HepG2 (cell line): Measurements from ENCODE around the gene ZNF213. TPM values are rescaled to one million over a fixed set of nuclear protein-coding genes. Genes with fewer than 3 reads are reported as not detected.

Experiments
- CC2D1A ChIP-seq: sonication (generic); formaldehyde crosslinking; IDR thresholded peaks from 2 replicates; pipeline ENCODE4 v1.8.1; 2023; ENCODE audit warnings: mild to moderate bottlenecking, missing genetic modification reagents
- polyA plus RNA-seq, 8 experiments: library from polyadenylated mRNA; depleted of rRNA in 3 of 8; stranded (reverse) in 7 of 8; unstranded in 1 of 8; fragments of >200 nt; fragmentation: Illumina TruSeq in 4 of 8; extraction: Trizol in 4 of 8; gene quantifications; 2 replicates each; pipeline versions ENCODE4 v1.2.1 to v1.2.3, GENCODE V29; 2011 to 2016; ENCODE audit warnings: low read depth in 4 of 8, missing spikeins in 1 of 8, mixed read lengths in 1 of 8; ENCODE audit not compliant: insufficient read depth in 1 of 8
- total RNA-seq, 5 experiments: library from RNA; depleted of rRNA; stranded (reverse); fragments of >200 nt; fragmentation: Illumina TruSeq; extraction: Trizol; gene quantifications; 2 replicates each; pipeline ENCODE4 v1.2.3, GENCODE V29; 2016; ENCODE audit warnings: low read depth in 1 of 5
- TF ChIP-seq, protein P1 (sequence below), 2 experiments: fragments of 450-650 bp in 1 of 2; sonication (generic) in 1 of 2; formaldehyde crosslinking in 1 of 2; IDR thresholded peaks; 2 replicates each; pipeline versions ENCODE4 v1.6.1 to v1.8.0; 2016 to 2022; ENCODE audit warnings: antibody characterized with exemption in 1 of 2, mild to moderate bottlenecking in 1 of 2, missing genetic modification reagents in 1 of 2
- TF ChIP-seq, protein P2 (sequence below), 2 experiments: sonication (generic) in 1 of 2; formaldehyde crosslinking in 1 of 2; IDR thresholded peaks; 2 replicates each; pipeline versions ENCODE4 v1.6.1 to v1.9.0; 2014 to 2022; ENCODE audit warnings: antibody characterized with exemption in 1 of 2, borderline replicate concordance in 1 of 2, inconsistent platforms in 1 of 2, low read depth in 1 of 2, missing genetic modification reagents in 1 of 2
- TF ChIP-seq, protein P3 (sequence below): sonication (generic); formaldehyde crosslinking; IDR thresholded peaks from 2 replicates; pipeline ENCODE4 v1.5.1; 2020; ENCODE audit warnings: mild to moderate bottlenecking, missing genetic modification reagents, borderline replicate concordance

Gene ZNF213
- total and polyA plus RNA-seq, 2 of the 13 experiments (the other 11 are each of a cell fraction or from before 2014, with no cell fraction given) = 0.59 to 0.97 TPM

DNA sequence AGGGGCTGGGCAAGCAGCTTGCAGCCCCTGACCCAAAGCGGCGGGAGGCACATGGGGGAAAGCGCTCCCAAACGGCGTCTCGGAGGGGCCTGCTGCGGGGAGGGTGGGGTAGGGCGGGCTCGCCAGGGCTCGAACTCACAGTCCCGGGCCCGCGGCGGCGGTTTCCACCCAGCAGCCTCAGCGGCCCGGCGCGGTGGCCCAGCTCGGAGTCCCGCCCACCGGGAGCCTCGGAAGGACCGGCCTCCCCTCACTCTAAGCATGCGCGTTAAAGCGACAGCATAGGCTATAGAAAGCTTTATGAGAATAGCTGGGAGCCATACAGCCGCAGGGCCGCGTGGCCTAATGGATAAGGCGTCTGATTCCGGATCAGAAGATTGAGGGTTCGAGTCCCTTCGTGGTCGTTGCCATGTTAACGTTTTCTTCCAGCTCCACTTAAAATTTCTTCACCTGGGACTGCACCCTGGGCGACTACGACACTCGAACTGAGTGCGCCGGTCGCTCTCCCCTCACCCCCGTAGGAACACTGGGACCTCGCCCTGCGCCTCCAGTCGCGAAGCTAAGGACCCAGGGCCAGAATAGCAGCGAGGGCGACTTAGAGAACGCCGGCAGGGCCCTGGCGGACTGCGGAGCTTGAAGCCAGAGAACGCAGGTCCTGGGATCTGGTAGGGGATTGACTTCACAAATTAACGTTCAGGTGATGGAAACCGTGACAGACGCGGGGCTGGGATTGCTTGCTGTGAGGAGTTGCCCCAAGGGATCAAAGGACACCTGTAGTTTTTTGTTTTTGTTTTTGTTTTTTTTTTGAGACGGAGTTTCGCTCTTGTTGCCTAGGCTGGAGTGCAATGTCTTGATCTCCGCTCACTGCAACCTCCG, 15.8 kb downstream of the ZNF213 start (continued):
- TF ChIP-seq, protein P1, sequence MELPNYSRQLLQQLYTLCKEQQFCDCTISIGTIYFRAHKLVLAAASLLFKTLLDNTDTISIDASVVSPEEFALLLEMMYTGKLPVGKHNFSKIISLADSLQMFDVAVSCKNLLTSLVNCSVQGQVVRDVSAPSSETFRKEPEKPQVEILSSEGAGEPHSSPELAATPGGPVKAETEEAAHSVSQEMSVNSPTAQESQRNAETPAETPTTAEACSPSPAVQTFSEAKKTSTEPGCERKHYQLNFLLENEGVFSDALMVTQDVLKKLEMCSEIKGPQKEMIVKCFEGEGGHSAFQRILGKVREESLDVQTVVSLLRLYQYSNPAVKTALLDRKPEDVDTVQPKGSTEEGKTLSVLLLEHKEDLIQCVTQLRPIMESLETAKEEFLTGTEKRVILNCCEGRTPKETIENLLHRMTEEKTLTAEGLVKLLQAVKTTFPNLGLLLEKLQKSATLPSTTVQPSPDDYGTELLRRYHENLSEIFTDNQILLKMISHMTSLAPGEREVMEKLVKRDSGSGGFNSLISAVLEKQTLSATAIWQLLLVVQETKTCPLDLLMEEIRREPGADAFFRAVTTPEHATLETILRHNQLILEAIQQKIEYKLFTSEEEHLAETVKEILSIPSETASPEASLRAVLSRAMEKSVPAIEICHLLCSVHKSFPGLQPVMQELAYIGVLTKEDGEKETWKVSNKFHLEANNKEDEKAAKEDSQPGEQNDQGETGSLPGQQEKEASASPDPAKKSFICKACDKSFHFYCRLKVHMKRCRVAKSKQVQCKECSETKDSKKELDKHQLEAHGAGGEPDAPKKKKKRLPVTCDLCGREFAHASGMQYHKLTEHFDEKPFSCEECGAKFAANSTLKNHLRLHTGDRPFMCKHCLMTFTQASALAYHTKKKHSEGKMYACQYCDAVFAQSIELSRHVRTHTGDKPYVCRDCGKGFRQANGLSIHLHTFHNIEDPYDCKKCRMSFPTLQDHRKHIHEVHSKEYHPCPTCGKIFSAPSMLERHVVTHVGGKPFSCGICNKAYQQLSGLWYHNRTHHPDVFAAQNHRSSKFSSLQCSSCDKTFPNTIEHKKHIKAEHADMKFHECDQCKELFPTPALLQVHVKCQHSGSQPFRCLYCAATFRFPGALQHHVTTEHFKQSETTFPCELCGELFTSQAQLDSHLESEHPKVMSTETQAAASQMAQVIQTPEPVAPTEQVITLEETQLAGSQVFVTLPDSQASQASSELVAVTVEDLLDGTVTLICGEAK (IDR thresholded peaks at IDR 0.05) = no peak
- TF ChIP-seq, protein P1 (CRISPR knock-in tag; IDR thresholded peaks at IDR 0.05) = 0 out of 2 replicates have a peak, but pooled peaks have one; percentile 36
- TF ChIP-seq, protein P2, sequence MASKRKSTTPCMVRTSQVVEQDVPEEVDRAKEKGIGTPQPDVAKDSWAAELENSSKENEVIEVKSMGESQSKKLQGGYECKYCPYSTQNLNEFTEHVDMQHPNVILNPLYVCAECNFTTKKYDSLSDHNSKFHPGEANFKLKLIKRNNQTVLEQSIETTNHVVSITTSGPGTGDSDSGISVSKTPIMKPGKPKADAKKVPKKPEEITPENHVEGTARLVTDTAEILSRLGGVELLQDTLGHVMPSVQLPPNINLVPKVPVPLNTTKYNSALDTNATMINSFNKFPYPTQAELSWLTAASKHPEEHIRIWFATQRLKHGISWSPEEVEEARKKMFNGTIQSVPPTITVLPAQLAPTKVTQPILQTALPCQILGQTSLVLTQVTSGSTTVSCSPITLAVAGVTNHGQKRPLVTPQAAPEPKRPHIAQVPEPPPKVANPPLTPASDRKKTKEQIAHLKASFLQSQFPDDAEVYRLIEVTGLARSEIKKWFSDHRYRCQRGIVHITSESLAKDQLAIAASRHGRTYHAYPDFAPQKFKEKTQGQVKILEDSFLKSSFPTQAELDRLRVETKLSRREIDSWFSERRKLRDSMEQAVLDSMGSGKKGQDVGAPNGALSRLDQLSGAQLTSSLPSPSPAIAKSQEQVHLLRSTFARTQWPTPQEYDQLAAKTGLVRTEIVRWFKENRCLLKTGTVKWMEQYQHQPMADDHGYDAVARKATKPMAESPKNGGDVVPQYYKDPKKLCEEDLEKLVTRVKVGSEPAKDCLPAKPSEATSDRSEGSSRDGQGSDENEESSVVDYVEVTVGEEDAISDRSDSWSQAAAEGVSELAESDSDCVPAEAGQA (IDR thresholded peaks at IDR 0.05; ENCODE audit: low read depth) = no peak
- TF ChIP-seq, protein P2 (CRISPR knock-in tag; IDR thresholded peaks at IDR 0.05; ENCODE audit: borderline replicate concordance) = no peak
- no peak for TF ChIP-seq CC2D1A (CRISPR knock-in tag)
- TF ChIP-seq, protein P3, sequence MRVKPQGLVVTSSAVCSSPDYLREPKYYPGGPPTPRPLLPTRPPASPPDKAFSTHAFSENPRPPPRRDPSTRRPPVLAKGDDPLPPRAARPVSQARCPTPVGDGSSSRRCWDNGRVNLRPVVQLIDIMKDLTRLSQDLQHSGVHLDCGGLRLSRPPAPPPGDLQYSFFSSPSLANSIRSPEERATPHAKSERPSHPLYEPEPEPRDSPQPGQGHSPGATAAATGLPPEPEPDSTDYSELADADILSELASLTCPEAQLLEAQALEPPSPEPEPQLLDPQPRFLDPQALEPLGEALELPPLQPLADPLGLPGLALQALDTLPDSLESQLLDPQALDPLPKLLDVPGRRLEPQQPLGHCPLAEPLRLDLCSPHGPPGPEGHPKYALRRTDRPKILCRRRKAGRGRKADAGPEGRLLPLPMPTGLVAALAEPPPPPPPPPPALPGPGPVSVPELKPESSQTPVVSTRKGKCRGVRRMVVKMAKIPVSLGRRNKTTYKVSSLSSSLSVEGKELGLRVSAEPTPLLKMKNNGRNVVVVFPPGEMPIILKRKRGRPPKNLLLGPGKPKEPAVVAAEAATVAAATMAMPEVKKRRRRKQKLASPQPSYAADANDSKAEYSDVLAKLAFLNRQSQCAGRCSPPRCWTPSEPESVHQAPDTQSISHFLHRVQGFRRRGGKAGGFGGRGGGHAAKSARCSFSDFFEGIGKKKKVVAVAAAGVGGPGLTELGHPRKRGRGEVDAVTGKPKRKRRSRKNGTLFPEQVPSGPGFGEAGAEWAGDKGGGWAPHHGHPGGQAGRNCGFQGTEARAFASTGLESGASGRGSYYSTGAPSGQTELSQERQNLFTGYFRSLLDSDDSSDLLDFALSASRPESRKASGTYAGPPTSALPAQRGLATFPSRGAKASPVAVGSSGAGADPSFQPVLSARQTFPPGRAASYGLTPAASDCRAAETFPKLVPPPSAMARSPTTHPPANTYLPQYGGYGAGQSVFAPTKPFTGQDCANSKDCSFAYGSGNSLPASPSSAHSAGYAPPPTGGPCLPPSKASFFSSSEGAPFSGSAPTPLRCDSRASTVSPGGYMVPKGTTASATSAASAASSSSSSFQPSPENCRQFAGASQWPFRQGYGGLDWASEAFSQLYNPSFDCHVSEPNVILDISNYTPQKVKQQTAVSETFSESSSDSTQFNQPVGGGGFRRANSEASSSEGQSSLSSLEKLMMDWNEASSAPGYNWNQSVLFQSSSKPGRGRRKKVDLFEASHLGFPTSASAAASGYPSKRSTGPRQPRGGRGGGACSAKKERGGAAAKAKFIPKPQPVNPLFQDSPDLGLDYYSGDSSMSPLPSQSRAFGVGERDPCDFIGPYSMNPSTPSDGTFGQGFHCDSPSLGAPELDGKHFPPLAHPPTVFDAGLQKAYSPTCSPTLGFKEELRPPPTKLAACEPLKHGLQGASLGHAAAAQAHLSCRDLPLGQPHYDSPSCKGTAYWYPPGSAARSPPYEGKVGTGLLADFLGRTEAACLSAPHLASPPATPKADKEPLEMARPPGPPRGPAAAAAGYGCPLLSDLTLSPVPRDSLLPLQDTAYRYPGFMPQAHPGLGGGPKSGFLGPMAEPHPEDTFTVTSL (CRISPR knock-in tag) = no peak
